OCI-M1 (cell line): ENCODE data around the gene ZNF195.
A peak's percentile ranks its signal among the peaks of the same experiment; 100 is the strongest.
"Not testable (repeated sequence)": the region's sequence is repeated elsewhere in the genome, so short reads cannot be mapped to it uniquely, and the experiment has no call there.

Experiments
- DNase-seq: peaks from one replicate; lab custom pipeline; 2025; lab: John Stamatoyannopoulos, UW

Gene ZNF195

DNA sequence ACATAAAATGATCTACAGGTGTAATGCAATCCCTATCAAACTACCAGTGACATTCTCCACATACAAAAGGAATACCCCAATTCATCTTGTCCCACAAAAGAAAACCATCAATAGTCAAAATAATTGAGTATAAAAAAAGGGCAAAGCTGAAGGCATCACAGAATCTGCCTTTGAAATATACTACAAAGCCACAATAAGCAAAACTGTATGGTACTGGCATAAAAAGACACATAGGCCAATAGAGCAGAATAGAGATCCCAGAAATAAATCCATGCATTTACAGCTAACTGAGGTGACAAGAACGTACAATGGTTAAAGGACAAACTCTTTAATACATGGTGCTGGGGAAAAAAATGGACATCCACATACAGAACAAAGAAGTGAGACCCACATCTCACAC lies 31.8 kb downstream of the ZNF195 start:
- DNase-seq: no peak

DNA sequence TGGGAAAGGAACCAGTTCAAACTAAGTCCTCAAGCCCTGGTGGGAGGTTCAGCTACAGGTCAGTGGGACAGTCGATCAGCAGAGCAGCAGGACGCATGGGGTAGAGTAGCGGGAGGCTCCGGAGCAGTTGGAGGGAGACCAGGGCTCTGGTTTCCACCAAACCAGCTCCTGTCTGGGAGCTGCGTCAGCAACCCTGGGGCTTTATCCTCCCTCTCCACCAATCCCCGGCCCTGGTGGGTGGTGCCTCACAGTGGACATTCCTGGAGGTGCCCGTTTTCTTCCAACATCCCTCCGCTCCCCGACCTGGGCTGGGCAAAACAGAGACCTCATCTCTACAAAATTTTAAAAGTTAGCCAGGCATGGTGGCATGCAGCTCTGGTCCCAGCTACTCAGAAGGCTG lies 32.4 kb downstream of the ZNF195 start:
- DNase-seq: no peak

DNA sequence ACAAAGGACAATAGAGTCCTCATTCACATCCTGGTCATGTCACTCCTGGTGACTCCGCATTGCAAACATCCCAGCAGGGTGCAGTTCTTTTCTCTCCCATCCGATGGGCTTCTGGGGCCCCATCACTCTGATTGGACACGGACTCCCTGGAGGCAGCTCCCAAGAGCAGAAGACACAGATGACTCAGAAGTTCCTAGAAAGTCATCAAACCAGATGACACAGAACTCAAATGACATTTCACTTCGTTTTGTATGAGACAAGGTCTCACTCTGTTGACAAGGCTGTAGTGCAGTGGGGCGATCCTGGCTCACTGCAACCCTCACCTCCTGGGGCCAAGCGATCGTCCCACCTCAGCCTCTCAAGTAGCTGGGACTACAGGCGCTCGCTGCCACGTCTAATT lies 33.2 kb downstream of the ZNF195 start:
- no peak for DNase-seq

DNA sequence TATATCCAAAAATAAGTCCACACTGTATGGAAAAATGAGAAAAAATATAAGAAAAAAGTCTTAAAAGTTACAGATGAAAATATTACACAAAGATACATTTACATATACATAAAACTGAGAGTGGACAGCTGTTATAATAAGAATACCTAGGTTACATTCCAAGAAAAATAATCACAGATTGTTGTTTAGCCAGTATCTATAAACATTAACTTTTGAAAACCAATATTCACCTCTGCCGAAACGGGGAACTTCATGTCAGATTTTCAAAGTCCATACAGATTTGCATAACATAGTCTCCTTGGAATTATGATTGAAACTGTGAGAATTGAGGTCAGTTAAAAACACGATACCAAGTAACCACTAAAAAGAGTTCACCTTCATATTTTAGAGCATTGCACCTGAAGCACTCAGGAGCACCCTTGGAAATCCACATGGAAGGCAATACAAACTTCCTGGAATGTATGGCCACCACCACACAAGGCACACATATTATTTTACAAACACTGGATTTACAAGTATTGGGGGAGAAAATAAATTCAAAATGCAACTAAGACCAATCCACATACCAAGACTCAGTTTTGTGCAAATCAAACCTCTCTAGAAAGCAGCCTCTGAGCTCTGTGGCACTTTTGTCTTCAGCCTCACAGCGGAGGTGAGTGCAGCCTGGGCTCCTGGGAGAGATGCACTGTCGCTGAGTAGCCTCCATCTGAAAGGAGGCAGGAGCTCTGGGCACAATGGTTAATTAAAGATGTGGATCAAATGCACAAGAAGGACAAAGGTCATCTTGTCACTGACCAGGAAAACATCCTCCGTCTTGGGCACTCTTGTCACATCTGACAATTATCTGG lies 34.4 kb downstream of the ZNF195 start:
- no peak for DNase-seq

DNA sequence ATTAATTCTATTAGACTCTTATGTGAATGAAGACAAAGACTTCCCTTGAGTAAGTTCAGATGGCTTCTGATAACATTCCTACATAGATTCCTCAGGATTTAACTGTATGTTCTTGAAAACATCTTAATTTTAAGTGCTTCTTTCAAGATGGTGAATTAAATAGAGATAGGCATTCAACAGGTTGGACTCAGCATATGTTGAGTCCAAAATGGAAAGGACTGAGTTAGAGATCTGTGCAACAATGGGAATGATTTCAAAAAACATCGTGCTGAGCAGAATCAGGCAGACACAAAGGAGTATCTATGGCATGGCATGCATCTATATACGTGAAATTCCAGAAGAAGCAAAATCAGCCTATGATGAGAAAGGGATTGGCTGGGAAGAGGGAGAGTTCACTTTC lies 36.2 kb downstream of the ZNF195 start:
- no peak for DNase-seq

DNA sequence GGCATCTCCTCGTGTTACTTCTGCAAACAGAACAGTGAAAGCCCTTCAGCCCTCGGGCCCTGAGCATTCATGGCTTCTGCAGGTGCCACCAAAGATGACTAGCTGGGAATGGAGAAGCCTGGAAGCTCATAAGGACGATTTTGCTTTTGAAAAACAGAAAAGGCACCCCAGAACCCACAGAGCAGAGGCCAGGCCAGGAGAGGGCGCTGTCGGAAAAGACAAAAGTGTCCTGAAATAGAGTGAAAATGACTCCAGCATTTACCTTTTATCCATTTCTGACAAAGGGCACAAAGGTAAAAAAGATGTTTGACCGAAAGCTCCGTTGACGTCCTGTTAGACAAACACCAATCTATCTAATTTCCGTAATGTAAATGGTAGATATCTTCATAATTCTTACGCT lies 37.6 kb downstream of the ZNF195 start:
- peak; percentile 81 for DNase-seq

DNA sequence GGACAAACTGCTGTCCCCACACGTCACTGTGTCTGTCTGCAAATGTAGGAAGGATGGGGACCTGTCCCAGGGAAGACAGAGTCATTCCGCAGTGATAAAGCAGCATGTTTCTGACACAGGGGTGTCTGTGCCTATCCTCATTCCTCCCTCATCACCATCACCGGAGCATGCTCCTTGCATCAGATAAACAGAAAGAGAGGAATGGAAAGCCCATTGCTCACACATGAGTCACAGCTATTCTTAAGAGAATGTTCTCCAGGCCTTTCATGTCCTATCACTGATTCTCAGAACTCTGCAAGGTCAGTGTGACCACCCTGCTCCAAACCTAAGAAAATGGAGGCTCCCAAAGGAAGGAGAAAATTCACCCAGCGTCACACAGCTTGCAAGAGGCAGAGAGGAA lies 38.9 kb downstream of the ZNF195 start:
- no peak for DNase-seq

DNA sequence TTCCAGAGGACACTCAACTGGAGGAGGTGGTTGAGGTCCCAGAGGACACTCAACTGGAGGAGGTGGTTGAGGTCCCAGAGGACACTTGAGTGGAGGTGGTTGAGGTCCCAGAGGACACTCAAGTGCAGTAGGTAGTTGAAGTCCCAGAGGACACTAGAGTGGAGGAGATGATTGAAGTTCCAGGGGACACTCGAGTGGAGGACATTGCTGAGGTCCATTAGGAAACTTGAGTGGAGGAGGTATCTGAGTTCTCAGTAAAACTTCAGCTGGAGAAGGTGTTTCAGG lies 39.7 kb downstream of the ZNF195 start:
- DNase-seq: no peak

DNA sequence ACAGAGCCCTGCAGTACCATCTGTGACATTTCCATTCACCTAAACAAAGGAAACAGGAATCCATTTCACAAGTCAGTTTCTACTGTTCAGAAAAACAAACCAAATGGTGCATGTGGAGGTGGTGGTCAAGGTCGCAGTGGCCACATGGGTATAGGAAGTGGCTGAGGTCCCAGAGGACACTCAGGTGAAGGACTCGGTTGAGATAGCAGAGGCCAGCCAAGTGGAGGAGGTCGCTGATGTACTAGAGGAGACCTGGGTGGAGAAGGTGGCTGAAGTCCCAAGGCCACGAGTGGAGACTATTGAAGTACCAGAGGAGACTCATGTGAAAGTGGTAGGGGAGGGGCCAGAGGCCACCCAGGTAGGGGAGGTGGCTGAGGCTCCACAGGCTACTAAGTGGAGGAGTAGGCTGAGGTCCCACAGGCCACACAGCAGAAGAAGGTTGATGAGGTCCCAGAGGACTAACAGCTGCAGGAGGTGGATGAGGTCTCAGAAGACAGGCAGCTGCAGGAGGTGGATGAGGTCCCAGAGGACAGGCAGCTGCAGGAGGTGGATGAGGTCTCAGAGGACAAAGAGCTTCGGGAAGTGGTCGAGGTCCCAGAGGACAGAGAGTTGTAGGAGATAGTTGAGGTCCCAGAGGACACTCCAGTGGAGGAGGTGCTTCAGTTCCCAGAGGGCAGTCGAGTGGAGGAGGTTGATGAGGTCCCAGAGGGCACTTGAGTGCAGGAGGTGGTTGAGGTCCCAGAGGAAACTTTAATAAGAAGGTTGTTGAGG lies 40.2 kb downstream of the ZNF195 start:
- DNase-seq: no peak

DNA sequence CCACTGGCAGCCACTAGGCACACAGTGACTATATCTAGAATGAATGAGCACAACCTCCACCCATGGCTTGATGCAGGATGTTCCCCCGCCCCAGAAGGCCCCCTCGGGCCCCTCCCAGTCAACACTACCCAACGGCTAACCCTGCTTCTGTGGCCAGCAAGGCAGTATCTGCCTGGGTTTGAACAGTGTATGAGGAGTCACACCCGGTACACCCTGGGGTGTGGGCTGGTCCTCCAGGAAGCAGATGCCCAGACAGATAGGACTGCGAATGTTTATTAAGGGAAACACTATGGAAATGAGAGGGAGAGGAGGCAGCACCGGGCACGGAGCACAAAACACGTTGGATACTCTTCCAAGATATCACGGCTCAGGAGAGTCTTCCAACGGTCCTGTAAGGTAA lies 42.5 kb downstream of the ZNF195 start:
- DNase-seq: not testable (repeated sequence)

DNA sequence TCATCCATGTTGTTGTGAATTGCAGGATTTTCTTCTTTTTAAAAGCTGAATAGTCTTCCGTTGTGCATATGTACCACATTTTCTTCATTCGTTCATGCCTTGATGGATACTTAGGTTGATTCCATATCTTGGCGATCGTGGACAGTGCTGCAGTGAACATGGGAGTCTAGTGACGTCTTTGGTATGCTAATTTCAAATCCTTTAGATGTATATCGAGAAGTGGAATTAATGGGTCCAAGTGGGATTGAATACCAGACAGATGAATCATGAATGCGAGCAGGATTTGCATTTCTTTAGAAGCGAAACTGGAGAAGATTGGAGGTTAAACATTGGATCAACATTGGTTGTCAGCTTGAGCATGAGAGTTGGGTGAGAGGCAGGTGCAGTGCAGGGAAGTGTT lies 45.8 kb downstream of the ZNF195 start:
- DNase-seq: not testable (repeated sequence)

DNA sequence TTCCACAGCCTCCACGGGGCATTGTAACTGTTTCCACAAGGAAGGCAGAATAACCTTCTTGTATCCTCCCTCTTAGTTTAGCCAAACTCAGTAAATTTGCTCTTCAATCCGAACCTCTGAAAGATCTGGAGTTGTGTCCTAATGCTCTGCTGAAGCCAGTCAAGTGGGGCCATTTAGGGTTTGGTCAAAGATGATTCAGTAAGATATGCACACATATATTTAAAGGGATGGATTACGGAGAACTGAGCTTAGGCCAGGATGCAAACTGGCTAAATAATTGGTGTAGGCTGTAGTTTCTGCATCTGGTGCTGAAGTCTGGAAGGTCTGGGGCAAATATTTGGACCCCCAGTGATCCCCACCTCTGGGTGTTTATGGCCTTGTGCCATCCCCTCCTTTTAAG lies 47.9 kb downstream of the ZNF195 start:
- DNase-seq: not testable (repeated sequence)

DNA sequence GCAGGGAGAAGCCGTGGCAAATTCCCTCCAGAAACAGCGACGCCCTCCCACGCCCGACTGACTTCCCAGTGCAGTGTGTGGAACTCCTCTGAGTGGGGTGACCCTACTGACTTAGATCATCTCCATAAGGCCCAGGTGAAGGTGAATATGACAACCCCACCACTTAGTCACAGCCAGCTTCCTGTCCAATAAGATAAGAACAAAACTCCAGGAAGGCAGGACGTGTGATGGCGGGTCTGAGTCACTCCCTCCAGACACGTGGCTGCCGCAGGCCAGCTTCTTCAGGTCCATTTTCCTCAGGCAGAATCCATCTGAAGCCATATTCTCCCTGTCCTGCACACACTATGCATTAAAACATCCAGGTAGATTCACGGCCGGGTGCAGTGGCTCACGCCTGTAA lies 48.9 kb downstream of the ZNF195 start:
- DNase-seq: not testable (repeated sequence)

DNA sequence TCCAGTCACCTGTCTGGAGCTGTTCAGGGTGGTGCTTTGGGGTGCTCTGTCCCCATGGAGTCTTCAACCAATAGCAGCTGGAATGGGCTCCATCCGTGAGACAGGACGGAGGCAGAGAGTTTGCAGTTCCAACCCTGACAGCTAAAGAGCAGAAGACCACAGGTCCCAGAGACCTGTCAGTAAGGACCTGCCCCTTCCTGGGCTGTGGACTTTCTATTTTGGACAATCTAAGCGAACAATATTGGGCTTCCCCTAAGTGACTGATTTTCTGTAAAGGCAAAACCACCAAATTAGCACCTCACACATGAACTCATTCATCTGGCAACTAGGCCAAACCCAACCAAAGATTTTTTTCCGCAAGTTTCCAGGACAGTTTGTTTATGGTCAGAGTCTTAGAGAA lies 50.4 kb downstream of the ZNF195 start:
- DNase-seq: not testable (repeated sequence)

DNA sequence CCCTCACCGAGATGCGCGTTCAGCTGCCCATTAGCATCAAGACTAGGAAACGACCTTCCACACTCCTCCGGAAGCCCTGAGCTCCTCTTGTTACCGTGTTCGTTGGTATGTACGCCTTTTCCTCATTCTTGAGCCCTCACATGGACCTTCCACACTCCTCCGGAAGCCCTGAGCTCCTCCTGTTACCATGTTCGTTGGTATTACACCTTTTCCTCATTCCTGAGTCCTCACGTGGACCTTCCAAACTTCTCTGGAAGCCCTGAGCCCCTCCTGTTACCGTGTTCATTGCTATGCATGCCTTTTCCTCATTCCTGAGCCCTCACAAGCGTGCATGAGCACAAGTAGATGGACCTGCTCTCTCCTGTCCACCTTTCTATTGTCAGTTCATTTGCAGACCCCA lies 52.5 kb downstream of the ZNF195 start:
- not testable (repeated sequence) for DNase-seq

DNA sequence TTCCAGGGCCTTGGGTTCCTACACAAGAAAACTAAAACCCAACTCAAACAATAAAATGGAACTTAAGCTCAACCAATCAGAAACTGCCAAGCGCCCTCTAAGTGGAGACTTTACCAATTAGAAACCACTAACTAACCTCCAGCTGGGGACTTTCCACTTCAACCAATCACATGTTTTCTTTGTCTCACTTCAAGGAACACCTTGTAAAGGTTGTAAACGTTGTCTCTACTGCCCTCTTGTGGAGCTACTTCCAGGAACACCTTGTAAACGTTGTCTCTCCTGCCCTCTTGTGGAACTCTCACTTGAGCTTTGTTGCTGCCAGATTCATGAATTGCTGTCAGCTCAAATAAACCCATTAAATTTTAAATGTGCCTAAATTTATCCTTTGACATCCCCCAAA lies 54.2 kb downstream of the ZNF195 start:
- not testable (repeated sequence) for DNase-seq
